Hippocampal formation (tissue), 2 donors: Measurements from ENCODE around the gene POLR3C.
"Not testable (repeated sequence)": the region's sequence is repeated elsewhere in the genome, so short reads cannot be mapped to it uniquely, and the experiment has no call there.

Experiments used
- DNase-seq, 2 donors: peaks; one replicate each; lab custom pipeline; 2025; lab: John Stamatoyannopoulos, UW

Gene POLR3C, protein sequence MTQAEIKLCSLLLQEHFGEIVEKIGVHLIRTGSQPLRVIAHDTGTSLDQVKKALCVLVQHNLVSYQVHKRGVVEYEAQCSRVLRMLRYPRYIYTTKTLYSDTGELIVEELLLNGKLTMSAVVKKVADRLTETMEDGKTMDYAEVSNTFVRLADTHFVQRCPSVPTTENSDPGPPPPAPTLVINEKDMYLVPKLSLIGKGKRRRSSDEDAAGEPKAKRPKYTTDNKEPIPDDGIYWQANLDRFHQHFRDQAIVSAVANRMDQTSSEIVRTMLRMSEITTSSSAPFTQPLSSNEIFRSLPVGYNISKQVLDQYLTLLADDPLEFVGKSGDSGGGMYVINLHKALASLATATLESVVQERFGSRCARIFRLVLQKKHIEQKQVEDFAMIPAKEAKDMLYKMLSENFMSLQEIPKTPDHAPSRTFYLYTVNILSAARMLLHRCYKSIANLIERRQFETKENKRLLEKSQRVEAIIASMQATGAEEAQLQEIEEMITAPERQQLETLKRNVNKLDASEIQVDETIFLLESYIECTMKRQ

DNA sequence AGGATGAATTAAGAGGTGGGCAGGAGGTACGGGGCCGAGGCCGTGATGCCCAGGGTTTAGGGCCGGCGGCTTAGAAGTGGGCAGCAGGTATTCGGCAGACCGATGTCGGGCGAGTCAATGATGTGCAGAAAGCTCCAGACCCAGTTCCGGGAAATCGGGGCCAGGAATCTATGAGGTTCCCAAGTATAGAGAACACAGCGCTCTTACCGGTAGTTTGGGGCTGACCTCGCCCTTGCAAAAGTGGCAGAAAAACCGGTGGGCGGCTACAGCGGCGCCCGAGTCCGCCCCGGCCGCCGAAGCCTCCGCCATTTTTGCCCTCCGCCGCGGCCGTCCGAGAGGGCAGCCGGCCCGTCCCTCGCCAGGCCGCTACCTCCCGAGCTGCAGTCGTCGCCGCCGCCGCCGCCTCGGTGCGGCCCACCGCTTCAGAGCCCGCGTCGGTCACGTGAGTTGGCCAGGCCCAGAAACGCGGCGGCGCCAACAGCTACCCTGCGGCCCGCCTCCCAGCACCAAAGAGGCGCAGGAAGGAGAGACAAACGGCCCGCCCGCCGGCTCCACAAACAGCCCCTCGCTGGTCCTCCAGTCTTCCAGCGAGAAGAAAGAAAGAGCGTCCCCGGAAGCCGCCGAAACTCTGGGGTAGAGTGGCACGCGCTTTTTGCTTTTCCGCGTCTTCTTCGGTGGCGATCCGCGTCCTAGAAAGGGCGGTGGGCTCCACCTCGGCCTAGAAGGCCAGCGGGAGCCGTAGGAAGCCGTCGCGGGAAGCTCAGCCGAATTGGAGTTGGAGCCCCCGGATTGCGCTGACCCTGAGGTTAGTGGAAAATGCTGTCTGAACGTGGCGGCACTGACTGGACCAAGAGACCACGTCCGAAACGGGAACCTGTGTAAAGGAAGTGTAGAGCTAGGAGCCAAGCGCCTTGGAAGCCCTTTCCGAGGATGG lies at the start of gene POLR3C, which contains the start of gene RNF115:
Gene POLR3C, plus strand, starts transcription at position 636 of the 934 bp plus-strand sequence. CDS start 1,577 bp downstream, outside the sequence.
Gene RNF115, minus strand, starts transcription at position 531 of the 934 bp plus-strand sequence. Its CDS starts 222 bp downstream, at position 309.
- DNase-seq: peak; percentile 86 to 91

DNA sequence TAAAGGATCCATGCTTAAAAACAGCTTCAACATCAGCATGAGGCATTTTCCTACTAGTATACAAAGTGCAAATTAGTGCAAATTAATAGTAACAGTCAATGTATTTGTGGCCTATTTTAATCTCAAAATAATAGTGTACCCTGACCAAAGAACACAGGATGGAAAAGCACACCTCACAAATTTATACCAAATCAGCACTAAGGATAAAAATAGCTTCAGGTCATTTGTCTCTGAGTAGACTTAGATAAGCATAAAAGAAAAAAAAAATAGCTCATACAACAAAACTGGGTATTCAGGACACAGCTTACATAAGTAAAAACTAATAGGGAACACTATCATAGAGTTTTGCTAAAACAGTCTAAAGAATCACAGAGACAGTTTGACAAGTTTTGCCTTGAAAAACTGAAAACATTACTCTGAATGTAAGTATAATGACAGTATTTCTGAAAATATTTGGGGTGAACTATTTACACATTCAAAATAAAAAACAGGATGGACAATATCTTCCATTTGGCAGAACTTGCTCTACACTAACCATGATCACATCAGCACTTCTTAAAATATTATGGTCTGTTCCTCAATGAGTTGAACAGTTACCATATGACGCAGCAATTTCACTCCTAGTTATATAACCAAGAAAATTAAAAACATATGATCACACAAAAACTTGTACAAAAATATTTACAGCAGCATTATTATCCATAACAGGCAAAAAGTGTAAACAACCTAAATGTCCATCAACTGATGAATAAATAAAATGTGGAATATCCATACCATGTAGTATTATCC lies 46.4 kb upstream of the POLR3C start:
- no peak for DNase-seq

DNA sequence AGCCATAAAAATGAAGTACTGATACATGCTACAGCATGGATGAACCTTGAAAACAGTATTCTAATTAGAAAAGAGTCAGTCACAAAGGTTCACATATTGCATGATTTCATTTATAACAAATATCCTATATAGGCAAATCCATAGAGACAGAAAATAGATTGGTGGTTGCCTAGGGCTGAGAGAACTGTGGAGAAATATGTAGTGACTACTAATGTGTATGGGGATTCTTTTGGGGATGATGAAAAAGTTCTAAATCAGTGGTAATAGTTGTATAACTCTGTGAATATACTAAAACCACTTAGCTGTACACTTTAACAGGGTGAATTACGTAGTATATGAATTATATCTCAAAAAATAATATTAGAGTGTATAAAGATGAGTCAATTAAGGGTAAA lies 45.9 kb upstream of the POLR3C start:
- DNase-seq: no peak

DNA sequence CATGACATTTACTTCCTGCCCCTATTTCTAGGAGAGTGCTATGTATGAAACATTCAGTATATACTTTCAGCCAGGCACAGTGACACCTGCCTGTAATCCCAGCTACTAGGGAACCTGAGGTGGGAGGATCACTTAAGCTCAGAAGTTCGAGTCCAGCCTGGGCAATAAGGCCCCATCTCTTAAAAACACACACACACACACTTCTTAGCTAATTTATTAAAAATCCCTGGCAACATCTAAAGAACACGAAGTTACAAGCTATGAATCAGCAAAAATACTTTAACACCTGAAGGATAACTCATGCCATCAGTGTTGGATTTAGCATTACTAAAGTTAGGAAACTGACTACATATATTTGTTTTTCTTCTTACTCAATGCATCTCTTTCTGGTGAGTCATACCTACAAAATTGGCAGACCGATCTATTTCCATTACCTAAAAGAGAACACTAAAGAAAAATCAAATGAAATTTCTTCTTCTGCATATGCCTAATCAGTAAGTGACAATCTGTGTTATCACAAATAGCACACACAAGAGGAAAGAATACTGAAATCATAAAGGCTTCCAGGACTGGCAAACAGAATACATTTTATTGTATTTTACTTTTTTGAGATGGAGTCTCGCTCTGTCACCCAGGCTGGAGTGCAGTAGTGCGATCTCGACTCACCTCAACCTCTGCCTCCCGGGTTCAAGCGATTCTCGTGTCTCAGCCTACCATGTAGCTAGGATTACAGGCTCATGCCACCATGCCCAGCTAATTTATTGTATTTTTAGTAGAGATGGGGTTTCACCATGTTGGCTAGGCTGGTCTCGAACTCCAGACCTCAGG lies 41.5 kb upstream of the POLR3C start:
- DNase-seq: no peak

DNA sequence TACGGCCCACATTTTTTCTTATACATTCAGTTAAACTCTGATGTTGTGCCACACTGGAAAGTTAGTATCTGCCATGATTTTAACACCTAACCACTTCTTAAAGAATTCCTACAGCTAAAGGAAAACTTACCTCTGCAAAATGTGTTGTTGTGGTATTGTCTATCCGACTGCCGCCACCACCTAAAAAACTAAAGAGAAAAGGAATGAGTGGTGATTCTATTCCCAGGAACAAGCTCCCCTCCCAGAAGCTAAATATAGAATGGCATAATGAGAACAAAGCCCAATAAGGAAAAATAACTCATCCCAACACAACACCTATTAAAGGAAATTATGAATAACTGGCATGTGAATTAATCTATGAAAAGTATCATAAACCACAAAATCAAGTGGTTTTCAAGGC lies 39.6 kb upstream of the POLR3C start:
- DNase-seq: no peak

DNA sequence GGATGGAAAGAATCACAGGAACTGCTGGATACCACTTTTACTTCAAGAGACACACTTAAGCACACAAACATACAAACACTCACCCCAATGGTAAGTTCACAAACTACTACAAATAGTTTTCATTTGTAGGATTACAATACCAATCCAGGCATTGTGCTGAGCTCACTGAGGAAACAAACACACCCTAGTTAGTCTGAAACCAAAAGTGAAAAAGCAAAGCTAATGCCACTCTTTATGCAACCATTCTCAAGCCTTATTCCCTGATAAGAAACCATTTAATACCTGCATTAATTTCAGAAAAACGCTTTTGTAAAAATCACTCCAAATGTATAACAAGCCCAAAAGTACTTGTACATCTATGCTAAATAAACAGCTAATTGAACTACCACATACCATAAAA lies 38.5 kb upstream of the POLR3C start:
- no peak for DNase-seq

DNA sequence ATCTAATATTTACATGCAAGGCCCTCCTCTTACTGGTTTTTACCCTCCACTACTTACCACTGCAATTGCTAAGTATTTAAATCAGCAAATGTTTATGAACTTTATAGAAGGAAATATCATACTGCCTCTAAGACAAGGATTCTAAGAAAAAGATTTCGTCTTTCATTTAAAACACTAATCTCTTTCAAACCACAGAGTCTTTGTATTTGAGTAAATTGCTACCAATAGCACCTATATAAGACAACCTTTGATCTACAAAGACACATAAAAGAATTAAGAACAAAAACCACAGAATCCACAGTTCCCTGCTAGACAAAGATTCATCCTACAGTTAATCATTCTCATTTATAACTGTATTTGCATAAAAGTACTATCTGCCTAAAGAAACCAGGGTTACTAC lies 37.7 kb upstream of the POLR3C start:
- DNase-seq: no peak

DNA sequence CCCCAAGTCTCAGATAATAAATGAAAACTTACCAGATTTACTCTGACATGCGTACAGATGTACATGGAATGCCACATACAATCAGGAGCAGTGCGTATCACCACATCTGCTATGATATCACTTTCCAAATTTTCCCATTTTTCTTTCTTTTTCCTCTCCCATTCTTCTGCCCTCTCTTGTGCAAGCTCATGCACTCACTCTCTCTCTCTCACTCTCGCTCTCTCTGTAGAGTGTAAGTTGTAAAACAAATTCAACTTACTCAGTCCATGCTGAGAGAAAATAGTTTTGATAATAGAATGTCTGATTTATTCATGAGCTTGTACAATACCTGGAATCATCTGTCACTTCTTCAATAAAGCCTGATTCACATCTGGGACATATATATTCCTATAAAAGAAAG lies 35.4 kb upstream of the POLR3C start:
- no peak for DNase-seq

DNA sequence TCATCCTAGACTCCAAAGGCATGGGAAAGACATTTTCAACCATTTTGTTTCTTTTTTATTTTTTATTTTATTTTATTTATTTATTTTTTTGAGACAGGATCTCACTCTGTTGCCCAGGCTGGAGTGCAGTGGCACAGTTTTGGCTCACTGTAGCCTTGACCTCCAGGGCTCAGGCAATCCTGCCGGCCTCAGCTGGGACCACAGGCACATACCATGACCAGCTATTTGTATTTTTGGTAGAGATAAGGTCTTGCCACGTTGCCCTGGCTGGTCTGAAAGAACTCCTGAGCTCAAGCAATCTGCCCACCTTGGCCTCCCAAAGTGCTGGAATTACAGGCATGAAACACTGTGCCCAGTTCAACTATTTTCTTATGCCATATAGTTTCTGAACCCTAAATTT lies 32.1 kb upstream of the POLR3C start:
- DNase-seq: not testable (repeated sequence)

DNA sequence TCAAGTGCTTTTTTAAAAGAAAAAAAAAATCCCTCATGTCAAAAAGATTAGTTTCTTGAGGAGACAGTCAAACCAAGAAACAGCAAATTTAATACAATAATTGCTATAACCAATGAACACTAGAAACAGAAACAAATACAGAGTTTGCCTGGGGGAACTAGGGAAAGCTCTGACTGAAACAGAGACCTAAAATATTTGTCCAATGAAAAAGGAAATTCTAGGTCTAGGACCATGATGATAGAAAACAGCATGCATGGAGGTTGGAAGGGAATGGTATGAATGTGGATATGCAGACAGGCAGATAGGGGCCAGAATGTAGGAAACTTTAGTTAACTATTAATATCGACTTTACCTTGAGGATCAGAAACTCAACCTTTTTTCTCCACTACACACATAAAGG lies 31.5 kb upstream of the POLR3C start:
- DNase-seq: no peak

DNA sequence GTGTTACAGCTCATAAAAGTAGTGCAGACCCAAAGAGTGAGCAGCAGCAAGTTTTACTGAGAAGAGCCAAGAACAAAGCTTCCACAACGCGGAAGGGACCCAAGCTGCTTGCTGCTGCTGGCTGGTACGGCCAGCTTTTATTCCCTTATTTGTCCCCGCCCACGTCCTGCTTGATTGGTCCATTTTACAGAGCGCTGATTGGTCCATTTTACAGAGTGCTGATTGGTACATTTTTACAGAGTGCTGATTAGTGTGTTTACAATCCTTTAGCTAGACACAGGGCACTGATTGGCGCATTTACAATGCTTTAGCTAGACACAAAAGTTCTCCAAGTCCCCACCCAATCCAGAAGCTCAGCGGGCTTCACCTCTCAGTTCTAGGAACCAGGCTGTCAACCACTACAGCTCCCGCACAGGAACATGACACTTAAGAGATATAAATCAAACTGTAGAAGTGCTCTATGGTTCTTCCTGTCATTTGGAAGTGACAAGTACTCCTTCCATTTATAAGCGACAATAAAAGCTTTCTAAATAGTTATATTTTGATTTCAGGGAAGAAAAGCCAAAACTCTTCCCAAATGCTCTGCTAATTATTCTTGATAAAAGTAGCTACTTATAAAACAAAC lies 28.6 kb upstream of the POLR3C start:
- DNase-seq: no peak

DNA sequence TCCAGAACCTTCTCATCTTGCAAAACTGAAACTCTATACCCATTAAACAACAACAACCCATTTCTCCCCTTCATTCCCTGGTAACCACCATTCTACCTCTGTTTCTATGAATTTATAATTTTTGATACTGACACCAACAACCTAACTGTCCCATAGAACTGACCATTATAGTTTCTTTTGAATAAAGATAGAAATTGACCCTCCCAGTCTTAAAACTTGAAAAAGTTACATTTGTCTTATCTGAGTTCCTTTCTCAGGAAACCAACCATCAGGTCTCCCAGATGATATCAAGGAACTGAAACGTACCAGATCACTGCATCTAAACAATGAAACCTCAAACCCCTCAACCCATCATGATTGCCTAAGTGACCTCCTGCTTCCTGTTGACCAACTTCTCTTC lies 27.2 kb upstream of the POLR3C start:
- DNase-seq: no peak

DNA sequence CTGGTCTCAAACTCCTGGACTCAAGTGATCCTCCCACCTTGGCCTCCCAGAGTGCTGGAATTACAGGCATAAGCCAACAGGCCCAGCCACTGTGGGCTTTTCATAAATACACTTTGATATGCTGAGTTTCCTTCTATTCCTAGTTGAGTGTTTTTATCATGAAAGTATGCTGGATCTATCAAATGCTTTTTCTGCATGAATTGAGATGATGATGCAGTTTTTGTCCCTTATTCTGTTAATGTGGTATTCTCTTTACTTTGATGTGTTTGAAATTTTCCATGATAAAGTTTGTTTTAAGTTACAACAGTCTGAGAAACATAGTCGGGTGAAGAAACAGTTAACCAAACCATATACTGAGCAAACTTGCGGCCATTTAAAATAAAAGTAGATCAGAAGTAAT lies 24.2 kb upstream of the POLR3C start:
- no peak for DNase-seq

DNA sequence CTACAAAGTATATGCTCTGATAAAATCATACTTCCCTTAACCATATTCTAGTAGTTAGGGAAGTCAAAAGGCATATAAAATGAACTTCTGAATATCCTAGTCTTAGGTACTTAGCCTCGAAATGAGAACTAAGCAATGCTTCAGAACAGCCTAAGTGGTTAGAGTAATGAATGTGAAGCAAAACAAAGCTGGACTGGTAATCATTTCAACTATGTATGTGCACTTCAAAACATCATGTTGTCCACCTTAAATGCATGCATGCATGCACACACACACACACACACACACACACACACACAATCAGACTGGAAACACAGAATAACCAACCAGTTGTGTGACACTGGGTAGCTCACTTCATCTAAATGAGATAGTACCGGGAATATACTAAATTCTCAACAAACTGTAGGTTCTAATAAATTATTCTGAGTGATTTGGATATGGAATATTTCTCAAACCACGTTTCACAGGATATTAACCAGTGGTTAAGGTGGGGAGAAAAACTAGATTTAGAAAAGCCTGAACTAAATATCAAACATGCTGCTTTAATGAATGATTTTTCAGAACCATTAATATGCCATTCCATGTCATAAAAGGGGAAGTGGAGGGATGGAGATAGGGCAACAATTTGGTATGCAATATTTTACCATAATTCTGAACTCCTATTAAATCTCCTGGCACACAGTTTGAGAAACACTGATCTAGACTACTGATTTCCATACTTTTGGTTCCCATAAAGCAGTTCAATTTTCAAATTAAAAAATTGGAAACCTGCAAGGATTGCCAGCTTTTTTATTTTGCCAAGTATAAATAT lies 19.6 kb upstream of the POLR3C start:
- DNase-seq: no peak

DNA sequence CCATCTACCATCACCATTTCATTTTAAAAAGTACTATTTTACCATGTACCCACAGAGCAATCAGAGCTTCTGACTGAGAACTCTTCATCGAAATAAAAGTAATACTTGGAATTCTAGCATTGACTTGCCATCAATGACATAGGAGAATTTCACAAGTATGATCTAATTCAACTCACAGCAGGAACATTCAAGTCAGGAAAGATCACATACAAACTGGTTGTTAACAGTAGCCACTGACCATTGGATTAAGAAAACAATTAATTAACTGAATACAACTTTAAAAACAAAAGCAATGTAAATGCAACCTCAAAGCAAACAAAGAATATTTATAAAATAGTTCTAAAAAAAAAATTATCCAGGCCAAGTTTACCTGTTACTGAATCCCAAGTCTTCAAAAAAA lies 18.9 kb upstream of the POLR3C start:
- no peak for DNase-seq

DNA sequence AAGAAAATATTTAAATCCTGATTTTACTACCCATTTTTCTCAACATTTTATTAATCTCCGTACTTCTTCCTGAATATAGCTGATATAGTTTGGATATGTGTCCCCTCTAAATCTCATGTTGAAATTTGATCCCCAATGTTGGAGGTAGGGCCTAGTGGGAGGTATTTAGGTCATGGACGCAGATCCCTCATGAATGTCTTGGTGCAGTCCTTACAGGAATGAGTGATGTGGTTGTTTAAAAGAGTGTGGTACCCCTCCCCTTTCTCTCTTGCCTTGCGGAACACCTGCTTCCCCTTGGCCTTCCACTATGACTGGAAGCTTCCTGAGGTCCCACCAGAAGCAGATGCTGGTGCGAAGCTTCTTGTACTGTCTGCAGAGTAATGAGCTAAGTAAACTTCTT lies 17.6 kb upstream of the POLR3C start:
- no peak for DNase-seq

DNA sequence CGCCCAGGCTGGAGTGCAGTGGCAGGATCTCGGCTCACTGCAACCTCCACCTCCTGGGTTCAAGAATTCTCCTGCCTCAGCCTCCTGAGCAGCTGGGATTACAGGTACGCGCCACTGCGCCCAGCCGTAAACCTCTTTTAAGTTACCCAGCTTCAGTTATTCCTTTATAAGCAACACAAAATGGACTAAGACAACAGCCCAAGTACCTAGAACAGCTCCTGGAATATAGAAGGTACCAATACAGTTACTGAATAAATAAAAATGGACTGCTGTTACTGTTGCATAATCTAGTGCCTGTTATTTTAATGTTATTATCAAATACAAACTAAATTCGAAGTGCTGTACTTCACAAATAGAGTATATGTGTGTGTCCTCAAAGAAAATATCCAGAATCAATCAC lies 17.2 kb upstream of the POLR3C start:
- DNase-seq: no peak

DNA sequence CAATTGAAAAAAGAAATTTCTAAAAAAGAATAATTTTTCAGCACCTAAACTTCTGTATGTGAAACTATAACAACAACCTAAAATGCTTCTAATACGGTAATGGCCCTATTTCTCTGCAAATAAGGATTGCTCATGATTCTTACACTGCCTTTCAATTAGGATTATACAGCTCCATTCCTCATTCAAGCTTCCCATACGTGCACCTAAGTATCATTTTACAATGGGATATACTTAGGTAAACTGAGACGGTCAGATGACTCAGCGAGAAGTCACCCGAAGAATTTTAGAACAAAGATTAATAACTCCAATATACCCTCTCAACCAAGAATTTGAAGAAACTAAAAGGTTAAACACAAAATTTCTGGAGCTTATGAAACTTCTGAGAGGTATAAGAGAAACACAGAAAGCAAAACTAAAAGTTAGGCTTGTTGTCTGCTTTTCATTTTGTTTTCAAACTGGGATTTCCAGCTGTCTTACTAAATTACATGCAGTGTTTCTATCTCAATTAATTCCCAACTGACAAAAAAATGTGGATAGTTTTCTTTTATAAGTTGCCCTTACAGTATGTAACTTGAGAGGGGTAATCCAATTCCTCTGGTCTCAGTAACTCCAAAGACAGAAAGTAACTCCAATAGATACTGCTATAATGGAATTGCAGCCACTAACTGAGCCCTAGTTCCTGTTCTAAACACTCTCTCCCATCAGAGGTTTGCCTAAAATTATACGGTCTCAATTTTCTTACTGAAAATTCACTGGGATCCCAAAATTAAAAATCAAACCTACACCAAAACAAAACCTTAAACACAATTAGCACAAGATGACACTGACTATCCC lies 10.8 kb upstream of the POLR3C start:
- DNase-seq: not testable (repeated sequence)

DNA sequence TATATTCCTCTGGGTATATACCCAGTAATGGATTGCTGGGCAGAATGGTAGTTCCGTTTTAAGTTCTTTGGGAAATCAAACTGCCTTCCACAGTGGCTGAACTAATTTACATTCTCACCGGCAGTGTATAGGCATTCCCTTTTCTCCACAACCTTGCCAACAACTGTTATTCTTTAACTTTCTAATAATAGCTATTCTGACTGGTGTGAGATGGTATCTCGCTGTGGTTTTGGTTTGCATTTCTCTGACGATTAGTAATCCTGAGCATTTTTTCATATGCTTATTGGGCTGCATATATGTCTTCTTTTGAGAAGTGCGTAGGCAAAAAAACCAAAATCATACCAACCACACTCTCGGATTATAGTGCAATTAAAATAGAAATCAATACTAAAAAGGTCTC lies 5.9 kb upstream of the POLR3C start:
- not testable (repeated sequence) for DNase-seq
